A375 (cell line): ENCODE measurements around the gene TRIM34. TPM values are rescaled to one million over a fixed set of nuclear protein-coding genes. Genes with fewer than 3 reads are reported as not detected.

ENCODE experiments used
- total RNA-seq: library from RNA; depleted of rRNA; stranded (reverse); fragments of >200 nt; shearing (Covaris generic); gene quantifications from 2 replicates; pipeline ENCODE4 v1.2.3, GENCODE V29; 2014; rRNA removed

Gene TRIM34, protein sequence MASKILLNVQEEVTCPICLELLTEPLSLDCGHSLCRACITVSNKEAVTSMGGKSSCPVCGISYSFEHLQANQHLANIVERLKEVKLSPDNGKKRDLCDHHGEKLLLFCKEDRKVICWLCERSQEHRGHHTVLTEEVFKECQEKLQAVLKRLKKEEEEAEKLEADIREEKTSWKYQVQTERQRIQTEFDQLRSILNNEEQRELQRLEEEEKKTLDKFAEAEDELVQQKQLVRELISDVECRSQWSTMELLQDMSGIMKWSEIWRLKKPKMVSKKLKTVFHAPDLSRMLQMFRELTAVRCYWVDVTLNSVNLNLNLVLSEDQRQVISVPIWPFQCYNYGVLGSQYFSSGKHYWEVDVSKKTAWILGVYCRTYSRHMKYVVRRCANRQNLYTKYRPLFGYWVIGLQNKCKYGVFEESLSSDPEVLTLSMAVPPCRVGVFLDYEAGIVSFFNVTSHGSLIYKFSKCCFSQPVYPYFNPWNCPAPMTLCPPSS
- 2.4 and 5.0 TPM in 2 replicates for total RNA-seq

DNA sequence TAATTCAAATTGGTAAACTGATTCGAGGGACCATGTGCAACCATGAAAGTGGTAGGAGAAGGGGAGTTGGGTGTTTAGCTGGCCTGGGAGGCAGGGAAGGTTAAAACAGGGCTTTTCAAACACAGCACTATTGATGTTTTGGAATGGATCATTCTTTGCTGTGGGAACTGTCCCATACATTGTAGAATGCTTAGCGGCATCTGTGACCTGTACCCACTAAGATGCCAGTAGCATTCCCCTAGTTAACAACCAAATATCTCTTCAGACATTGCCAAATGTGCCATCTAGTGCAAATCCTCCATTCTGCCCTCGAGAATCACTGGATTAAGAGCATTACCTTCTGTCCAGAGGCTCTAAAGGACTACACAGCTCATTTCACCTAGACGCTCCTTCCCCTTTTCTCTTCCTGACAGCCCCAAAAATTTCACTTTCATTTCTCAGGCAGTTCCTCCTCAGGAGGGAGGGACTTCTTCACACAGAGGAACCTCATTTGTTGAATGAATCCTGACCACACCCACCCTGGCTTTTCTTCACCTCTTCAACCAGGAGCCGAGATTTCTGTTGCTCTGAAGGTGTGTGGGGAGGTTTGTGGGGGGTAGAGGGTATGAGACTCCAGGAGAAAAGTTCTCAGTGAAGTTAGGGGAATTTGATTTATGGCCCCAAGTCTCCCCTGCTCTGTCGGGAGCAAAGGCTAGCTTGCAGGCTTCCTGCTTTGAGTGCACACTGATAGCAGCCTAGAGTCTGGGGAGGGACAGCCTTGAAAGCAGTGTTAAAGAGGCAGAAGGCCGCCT, at the start of gene TRIM34:
Gene TRIM34 (plus strand): TSS at position 513 of the 791 bp plus-strand sequence. CDS start 7,331 bp downstream, outside the sequence.

DNA sequence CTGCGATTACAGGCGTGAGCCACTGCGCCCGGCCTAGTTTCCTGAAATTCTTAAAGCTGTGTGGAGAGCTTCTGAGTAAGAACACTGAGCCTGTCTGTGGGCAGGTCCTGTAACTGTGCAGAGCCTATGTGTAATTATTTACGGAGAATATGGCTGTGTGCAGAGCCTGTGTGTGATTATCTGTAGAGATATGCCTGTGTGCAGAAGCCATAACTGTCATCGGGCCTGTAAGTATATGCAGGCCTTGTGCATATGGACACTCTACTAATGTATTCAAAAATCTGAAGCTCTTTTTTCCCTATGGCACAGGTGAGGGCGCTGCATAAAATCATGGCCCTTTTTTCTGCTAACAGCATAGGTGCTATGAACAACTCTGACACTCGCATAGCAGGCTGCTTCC, 44.2 kb upstream of the TRIM34 start, which contains the start of gene OR52B6:
Gene OR52B6 (plus strand): TSS at position 301 of the 400 bp plus-strand sequence. CDS start 0 bp downstream, at position 301.

DNA sequence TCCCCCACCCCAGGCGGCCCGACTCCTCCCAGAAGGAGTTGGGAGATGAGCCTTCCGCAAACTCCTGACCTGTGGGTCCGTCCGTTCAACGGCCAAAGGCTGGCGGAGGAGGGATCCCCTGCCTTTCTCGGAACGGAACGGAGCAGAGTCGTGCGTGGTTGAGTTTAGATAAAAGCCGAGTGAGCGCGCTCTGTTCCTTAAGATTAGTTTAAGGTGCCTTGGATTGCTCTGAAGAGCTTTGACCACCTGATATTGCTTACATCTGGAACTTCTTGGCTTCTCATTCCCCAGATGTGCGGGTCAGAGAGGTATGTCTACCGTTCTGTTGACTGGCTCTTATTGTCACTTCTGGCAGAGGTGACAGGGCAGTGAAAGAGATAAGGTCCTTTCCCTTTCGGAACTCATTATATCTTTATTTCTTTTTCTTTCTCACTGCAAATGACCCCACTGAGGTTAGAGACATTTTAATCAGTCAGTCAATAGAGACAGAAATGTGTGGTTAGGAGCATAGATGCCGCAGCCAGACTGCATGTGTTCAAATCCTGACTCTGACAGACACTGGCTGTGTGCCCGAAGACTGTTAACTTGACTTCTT, 28.1 kb upstream of the TRIM34 start, which contains the start of gene TRIM6:
Gene TRIM6 (plus strand): TSS at position 31 of the 595 bp plus-strand sequence. CDS start 261 bp downstream, at position 292.

DNA sequence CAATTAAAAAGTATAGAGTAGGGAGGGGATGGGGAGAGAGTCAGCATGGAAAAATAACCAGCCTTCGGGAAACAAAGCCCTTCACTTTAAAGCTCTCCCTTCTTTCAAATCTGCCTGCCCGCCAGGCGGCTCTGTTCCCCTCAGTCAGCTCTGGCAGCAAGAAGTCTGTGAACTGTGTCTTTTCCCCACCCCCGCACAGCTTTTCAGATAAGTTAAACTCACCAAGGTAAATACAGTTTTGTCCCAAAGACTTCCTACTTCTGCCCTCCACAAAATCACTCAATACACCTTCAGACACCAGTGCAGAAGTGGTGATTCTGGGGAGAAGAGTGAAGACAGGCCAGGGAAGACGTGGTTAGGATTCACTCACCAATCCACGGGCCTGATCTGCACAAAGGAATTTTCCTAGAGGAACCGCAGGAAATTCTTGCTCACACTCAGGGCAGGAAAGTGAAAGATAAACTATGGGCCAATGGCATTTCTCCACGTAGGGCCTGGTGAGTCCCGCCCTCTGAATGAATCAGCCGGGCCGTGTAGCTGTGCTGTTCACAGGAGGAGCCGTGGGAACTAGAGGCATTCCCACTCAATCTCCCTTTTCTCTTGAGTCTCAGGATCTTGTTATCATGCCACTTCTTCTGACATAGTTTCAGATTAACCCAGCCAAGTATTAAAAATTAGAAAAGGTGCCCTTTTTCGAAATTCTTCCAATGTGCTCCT, 60.0 kb downstream of the TRIM34 start, which contains the start of gene TRIM5:
Gene TRIM5 (minus strand): TSS at position 429 of the 717 bp plus-strand sequence. CDS start 4,897 bp downstream, outside the sequence.

DNA sequence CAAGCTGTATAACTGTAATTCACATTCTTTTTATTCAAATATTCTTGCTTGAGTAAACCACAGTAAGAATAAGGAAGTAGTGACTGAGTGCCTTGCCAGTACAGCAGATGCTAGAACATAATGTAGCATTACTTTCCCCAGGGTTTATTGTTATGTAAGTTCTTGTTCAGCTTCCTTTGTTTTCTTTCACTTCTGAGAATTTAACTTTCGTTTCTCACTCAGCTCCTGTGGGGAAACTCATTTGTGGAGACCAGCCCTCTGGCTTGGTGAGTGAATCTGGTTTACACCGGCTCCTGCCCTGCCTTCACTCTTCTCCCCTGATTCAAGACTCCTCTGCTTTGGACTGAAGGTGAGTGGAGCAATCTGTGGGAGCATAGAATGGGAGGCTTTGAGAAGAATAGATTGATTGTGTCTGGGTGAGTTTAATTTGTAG, 64.8 kb downstream of the TRIM34 start, which contains the start of gene TRIM22:
Gene TRIM22 (plus strand): TSS at position 240 of the 433 bp plus-strand sequence. CDS start 6,443 bp downstream, outside the sequence.

Other genes starting within 250 kb of the TRIM34 start
- gene OR51M1, start 241.2 kb upstream of the TRIM34 start, total RNA-seq: not detected in 2 replicates
- not detected in 2 replicates for gene OR51Q1, start 202.9 kb upstream of the TRIM34 start, total RNA-seq
- 0.57 and 1.0 TPM in 2 replicates for gene OR51I1, start 183.5 kb upstream of the TRIM34 start, total RNA-seq
- gene OR51I2, start 175.7 kb upstream of the TRIM34 start, total RNA-seq: not detected in 2 replicates
- 0.13 TPM in 1 of 2 replicates, not detected in the other for gene OR52D1, start 136.3 kb upstream of the TRIM34 start, total RNA-seq
- not detected in 2 replicates for gene UBQLN3, start 115.0 kb upstream of the TRIM34 start, total RNA-seq
- not detected in 2 replicates for gene UBQLNL, start 108.3 kb upstream of the TRIM34 start, total RNA-seq
- not detected in 2 replicates for gene OR52H1, start 76.5 kb upstream of the TRIM34 start, total RNA-seq
- not detected in 2 replicates for gene OR52B6, start 44.1 kb upstream of the TRIM34 start, total RNA-seq
- 1.9 and 3.4 TPM in 2 replicates for gene TRIM6, start 28.4 kb upstream of the TRIM34 start, total RNA-seq
- 9.8 and 11.9 TPM in 2 replicates for gene TRIM5, start 60.1 kb downstream of the TRIM34 start, total RNA-seq
- gene TRIM22, start 64.8 kb downstream of the TRIM34 start, total RNA-seq: 1.3 and 1.7 TPM in 2 replicates
- not detected in 2 replicates for gene OR56B1, start 111.4 kb downstream of the TRIM34 start, total RNA-seq
- not detected in 2 replicates for gene OR52N4, start 129.2 kb downstream of the TRIM34 start, total RNA-seq
- not detected in 2 replicates for gene OR52N5, start 158.4 kb downstream of the TRIM34 start, total RNA-seq
- gene OR52N1, start 166.3 kb downstream of the TRIM34 start, total RNA-seq: not detected in 2 replicates
- not detected in 2 replicates for gene OR52N2, start 183.9 kb downstream of the TRIM34 start, total RNA-seq
- gene OR52E6, start 216.9 kb downstream of the TRIM34 start, total RNA-seq: not detected in 2 replicates
- gene OR52E8, start 232.7 kb downstream of the TRIM34 start, total RNA-seq: not detected in 2 replicates